ENCODE measurements around the gene SPRR2G.
"Not testable (repeated sequence)": the region's sequence is repeated elsewhere in the genome, so short reads cannot be mapped to it uniquely, and the experiment has no call there.

The SPRR2G gene

DNA sequence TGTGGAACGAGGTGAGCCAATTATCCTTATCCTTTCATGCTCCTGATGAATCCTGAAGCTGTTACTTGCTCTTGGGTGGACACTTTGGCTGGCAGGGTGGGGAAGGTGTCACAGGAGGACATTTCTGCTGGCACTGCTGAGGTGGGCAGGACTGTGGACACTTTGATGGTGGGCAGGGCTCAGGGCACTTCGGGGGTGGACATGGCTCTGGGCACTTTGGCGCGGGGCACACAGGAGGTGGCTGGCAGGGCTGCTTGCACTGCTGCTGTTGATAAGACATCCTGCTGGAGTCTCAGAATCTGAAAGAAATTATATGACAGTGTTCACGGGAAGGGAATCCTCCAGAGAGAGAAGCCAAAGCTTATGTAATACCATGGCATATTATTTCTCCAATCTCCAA is 38.2 kb downstream of the SPRR2G start:
- not testable (repeated sequence) for DNase-seq

DNA sequence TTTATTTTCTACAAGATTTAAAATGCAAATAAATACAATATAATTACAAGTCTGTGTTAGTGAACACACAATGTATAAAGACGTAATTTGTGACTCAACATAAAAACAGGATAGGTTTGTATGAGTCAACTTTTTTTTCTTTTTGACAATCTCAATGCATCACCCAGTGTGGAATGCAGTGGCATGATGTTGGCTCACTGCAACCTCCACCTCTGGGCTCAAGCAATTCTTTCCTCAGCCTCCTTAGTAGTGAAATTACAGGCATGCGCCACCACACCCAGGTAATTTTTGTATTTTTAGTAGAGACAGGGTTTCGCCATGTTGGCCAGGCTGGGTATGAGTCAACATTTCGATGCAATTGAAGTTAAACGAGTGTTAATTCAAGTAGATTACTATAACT is 50.4 kb downstream of the SPRR2G start:
- no peak for DNase-seq
